Suprapubic skin (tissue), 4 donors: ENCODE results near the gene CA11. TPM values are rescaled to one million over a fixed set of nuclear protein-coding genes. Genes with fewer than 3 reads are reported as not detected.

Source experiments
- DNase-seq, 2 donors: peaks; one replicate each; pipeline ENCODE4 v3.0.0-alpha.2; 2019; ENCODE audit warnings: low spot score in 2 of 2
- H3K27ac ChIP-seq: fragments of 200-600 bp; sonication (generic); one replicate; pipeline ENCODE4 v1.5.1; 2019
- H3K27me3 ChIP-seq: fragments of 200-600 bp; sonication (generic); one replicate; pipeline ENCODE4 v1.5.1; 2019
- H3K36me3 ChIP-seq: fragments of 200-600 bp; sonication (generic); one replicate; pipeline ENCODE4 v1.5.1; 2019
- H3K4me1 ChIP-seq: fragments of 200-600 bp; sonication (generic); one replicate; pipeline ENCODE4 v1.5.1; 2019
- H3K4me3 ChIP-seq: fragments of 200-600 bp; sonication (generic); one replicate; pipeline ENCODE4 v1.5.1; 2019; ENCODE audit warnings: mild to moderate bottlenecking
- H3K9me3 ChIP-seq: fragments of 200-600 bp; sonication (generic); one replicate; pipeline ENCODE4 v1.5.1; 2019
- CTCF ChIP-seq, 2 donors: fragments of 200-600 bp in 1 of 2; fragments of 450-650 bp in 1 of 2; sonication (generic) in 1 of 2; IDR thresholded peaks; one replicate each; pipeline ENCODE4 v1.5.1; 2016 to 2019; ENCODE audit warnings: antibody characterized with exemption in 2 of 2, mild to moderate bottlenecking in 1 of 2, moderate library complexity in 1 of 2
- EP300 ChIP-seq: sonication (generic); formaldehyde crosslinking; IDR thresholded peaks from one replicate; pipeline ENCODE4 v1.6.1; 2017; ENCODE audit warnings: antibody characterized with exemption
- POLR2A ChIP-seq, 2 donors: fragments of 450-650 bp; IDR thresholded peaks; one replicate each; pipeline ENCODE4 v1.6.1; 2017; ENCODE audit warnings: antibody characterized with exemption in 2 of 2, mild to moderate bottlenecking in 2 of 2, moderate library complexity in 2 of 2
- POLR2AphosphoS5 ChIP-seq, 3 donors: sonication (generic); formaldehyde crosslinking; IDR thresholded peaks; one replicate each; pipeline ENCODE4 v1.6.1; 2017; ENCODE audit warnings: antibody characterized with exemption in 3 of 3
- WGBS: methylation state at CpG from one replicate; pipeline ENCODE4 v1.1.5; 2018; 5-methylcytosine and 5-hydroxymethylcytosine counted together
- total RNA-seq, 4 donors: library from RNA; depleted of rRNA; stranded (reverse); fragments of >200 nt; gene quantifications; one replicate each; pipeline ENCODE4 v1.1.0, GENCODE V29; 2016

The CA11 gene
- total RNA-seq, 4 donors from 2014 or later, result 8.8 to 11.0 (median 9.7) TPM

- TF ChIP-seq POLR2A (IDR thresholded peaks at IDR 0.05), result no peak
- TF ChIP-seq CTCF (IDR thresholded peaks at IDR 0.05), result no peak
- no peak for TF ChIP-seq POLR2AphosphoS5 (IDR thresholded peaks at IDR 0.05)
- no peak for TF ChIP-seq EP300
- Histone ChIP-seq H3K36me3 (no peaks in the 10 kb centered on the region), H3K4me3 (peak overlapping the region; percentile 68), H3K27ac (peak overlapping the region; percentile 91), H3K27me3 (no peaks in the 10 kb centered on the region), H3K4me1 (peaks cover 33% of the 10 kb centered on the region), H3K9me3 (no peaks in the 10 kb centered on the region)
- WGBS, result 0% methylated on average over 6 of the region's 6 CpGs
- DNase-seq, result no peak
Measured at GRCh38 chr19:48645620-48646000, 377 bp downstream of the CA11 start.

- no peak for TF ChIP-seq POLR2A (IDR thresholded peaks at IDR 0.05)
- no peak for TF ChIP-seq POLR2AphosphoS5 (IDR thresholded peaks at IDR 0.05)
- no peak for TF ChIP-seq CTCF (IDR thresholded peaks at IDR 0.05)
- no peak for TF ChIP-seq EP300
- H3K4me1 ChIP-seq, result peaks cover 33% of the 10 kb centered on the region
- H3K36me3 ChIP-seq, result no peaks in the 10 kb centered on the region
- peak overlapping the region; percentile 68 for H3K4me3 ChIP-seq
- DNase-seq, result peak in 1 of 2 donors; percentile 87
- H3K27ac ChIP-seq, result peak overlapping the region; percentile 91
- H3K9me3 ChIP-seq, result no peaks in the 10 kb centered on the region
- WGBS, result under 1% methylated on average over 17 of the region's 25 CpGs
- no peaks in the 10 kb centered on the region for H3K27me3 ChIP-seq
Measured at GRCh38 chr19:48644839-48645619, 958 bp downstream of the CA11 start.

DNA sequence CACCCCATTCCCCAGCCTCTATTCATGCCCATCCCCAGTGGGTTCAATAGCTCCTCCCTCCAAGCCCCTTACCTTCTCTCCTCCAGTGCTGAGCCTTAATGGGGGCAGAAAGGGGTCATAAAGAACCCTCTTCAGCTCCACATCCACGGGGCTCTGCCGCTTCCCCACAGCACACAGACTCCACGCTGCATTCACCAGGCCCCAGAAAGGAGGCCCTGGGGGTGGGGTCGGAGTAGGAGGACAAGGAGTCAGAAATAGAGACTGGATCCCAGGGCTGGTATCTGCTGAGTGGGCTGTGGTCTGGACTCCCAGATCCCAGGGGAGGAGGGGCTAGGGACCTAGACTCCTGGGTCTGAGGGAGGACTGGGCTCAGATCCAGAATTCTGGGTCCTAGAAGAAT, 1.6 kb downstream of the CA11 start:
- Histone ChIP-seq H3K9me3 (no peaks in the 10 kb centered on the region), H3K27me3 (no peaks in the 10 kb centered on the region), H3K4me1 (peaks cover 29% of the 10 kb centered on the region), H3K36me3 (no peaks in the 10 kb centered on the region), H3K4me3 (no peak overlapping the region), H3K27ac (no peak overlapping the region)
- 79% methylated on average over 4 of the region's 4 CpGs for WGBS
- DNase-seq, result no peak
- TF ChIP-seq EP300, result no peak
- TF ChIP-seq CTCF (IDR thresholded peaks at IDR 0.05), result no peak
- TF ChIP-seq POLR2A (IDR thresholded peaks at IDR 0.05), result no peak

GRCh38 chr19:48642862-48643261, 3.1 kb downstream of the CA11 start:
- TF ChIP-seq CTCF (IDR thresholded peaks at IDR 0.05) (no peak), EP300 (no peak), POLR2AphosphoS5 (IDR thresholded peaks at IDR 0.05) (no peak), POLR2A (IDR thresholded peaks at IDR 0.05) (no peak)
- Histone ChIP-seq H3K27ac (no peak overlapping the region), H3K4me1 (peaks cover 39% of the 10 kb centered on the region), H3K27me3 (no peaks in the 10 kb centered on the region), H3K4me3 (no peak overlapping the region), H3K9me3 (no peaks in the 10 kb centered on the region), H3K36me3 (no peaks in the 10 kb centered on the region)
- WGBS, result 85% methylated on average over 5 of the region's 5 CpGs
- DNase-seq, result no peak

GRCh38 chr19:48641850-48642249, 4.1 kb downstream of the CA11 start:
- TF ChIP-seq EP300 (no peak), CTCF (IDR thresholded peaks at IDR 0.05) (no peak), POLR2AphosphoS5 (IDR thresholded peaks at IDR 0.05) (no peak), POLR2A (IDR thresholded peaks at IDR 0.05) (no peak)
- H3K9me3 ChIP-seq, result no peaks in the 10 kb centered on the region
- H3K27me3 ChIP-seq, result no peaks in the 10 kb centered on the region
- peaks cover 39% of the 10 kb centered on the region for H3K4me1 ChIP-seq
- no peak overlapping the region for H3K27ac ChIP-seq
- H3K4me3 ChIP-seq, result no peak overlapping the region
- 98% methylated on average over 2 of the region's 2 CpGs for WGBS
- H3K36me3 ChIP-seq, result no peaks in the 10 kb centered on the region
- no peak for DNase-seq
